Activated CD8-positive, alpha-beta memory T cell treated with anti-CD3 and anti-CD28 coated beads, Interleukin-2, amount 50 U/mL, for 1 hour (primary cell): ENCODE results near the gene ADCY2.

ENCODE experiments used
- DNase-seq: peaks from one replicate; pipeline ENCODE4 v3.0.0-alpha.2; 2020; ENCODE audit errors: extremely low read depth

ADCY2 gene

DNA sequence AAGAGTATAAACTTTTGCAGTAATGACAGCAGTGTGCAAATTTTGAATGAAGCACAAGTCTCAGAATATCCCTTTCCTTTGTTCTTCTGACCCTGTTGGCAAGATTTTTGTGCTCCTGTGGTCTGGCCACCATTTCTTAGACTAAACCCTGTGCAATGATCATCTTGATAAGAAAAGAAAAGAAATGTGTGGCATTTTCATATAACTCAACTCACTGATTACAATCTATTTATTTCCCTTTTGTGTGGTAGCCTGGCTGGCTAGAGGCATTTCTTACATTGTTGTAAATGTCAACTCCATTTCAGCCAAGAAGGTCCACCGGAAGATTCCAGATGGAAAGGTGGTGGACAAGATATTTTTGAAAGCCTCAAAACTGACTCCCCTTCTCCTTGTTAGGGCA, 41.9 kb downstream of the ADCY2 start:
- no peak for DNase-seq

DNA sequence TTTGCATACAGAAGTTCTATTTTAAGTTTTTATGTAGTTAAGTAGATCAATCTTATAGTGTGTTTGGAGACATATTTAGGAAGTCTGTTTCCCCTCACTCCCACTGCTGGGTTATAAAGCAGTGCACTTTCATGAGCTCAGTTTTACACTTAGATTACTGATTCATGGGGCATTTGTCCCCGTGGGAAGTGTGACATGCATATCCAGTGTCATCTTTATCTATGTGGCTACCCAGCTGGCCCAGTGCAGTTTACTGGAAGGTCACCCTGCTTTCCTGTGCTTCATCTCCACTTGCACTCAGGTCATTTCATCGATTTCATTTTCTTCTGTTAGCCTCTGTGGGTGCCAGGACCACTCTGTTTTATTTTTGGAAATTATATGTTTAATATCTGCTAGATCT, 49.1 kb downstream of the ADCY2 start:
- DNase-seq = no peak

DNA sequence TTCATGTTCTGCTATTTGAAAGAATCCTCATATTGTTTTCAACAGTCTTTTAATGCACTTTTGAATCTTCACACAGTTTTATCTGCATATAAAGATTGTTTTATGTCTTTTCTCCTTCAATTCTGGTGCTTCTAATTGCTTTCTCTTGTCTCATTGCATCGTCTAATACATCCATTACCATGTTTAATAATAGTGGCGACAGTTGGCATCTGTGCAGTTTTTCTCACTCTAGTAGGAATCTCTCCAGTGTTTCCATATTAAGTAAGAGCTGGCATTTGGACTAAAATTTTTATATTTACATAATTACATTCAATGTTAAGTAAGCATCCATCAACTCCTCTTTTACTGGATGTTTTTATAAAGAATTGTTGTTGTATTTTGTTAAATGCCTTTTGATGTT, 49.9 kb downstream of the ADCY2 start:
- DNase-seq = no peak

DNA sequence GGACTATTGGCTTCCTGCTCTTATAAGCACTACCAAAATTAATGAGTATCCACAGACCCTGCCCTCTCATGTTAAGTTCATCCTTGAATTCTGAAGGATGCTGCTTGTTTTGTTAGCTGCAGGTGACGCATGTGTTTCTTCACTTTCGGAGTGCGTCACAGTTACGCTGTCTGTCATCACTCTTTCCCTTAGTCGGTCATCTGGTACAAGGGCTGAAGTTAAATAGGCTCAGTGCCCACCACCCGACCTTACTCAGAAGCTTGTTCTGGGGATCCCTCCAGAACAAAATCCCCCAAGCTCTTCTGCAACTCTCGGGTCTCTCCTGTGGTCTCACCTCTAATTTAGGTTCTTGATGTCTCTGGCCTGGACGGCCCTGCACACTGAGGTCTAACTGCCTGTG, 51.0 kb downstream of the ADCY2 start:
- DNase-seq = no peak

DNA sequence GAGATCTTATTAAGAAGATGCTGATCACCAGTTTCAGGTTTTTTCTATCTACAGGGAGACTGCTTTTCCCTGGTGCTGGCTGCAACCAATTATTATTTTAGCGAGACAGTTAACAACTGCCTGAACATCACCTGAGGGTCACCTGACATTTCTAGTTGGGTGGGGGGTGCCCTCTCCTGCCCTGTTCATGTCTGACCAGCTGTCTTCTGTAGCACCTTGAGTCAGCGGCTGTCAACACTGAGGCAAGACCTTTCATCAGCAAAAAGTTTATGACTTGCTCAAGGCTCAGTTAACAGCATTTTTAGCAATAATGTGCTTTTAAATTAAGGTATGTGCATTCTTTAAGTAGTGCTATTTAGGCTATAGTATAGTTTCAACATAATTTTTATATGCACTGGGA, 58.0 kb downstream of the ADCY2 start:
- DNase-seq = no peak

DNA sequence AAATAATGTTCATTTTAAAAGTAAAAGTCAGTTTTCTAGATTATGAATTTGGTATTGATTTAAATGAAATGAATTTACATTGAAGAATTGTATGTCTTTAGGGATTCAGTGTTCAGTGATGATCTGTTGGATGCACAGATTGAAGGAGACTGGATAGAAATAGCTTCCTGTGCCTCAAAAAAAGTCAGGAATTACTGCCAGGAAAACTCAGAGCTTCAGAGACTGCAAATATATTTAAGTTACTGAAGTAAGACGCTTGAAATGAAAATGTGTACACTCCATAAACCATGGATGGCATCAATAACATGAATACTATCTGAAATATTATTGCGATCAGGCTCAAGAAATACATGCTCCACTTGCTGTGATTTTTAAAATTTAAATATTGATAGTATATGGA, 60.3 kb downstream of the ADCY2 start:
- DNase-seq = no peak

DNA sequence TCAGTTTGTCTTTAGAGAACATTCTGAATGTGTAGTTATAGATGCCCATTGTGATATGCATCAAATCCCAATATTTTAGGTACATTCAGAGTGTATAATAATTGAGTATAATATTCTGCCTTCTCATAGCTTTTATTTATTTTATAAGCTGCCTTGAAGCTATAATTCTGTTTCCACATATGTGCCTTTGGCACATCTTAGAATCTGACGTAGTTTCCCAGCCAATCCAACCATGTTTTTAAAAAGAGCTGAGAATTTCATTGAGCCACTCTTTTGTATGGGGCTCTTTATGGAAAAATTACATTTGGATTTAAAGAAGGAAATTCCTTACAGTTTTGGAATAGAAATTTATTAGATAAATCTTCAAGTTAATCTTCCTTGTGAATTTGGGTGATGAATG, 65.4 kb downstream of the ADCY2 start:
- no peak for DNase-seq

DNA sequence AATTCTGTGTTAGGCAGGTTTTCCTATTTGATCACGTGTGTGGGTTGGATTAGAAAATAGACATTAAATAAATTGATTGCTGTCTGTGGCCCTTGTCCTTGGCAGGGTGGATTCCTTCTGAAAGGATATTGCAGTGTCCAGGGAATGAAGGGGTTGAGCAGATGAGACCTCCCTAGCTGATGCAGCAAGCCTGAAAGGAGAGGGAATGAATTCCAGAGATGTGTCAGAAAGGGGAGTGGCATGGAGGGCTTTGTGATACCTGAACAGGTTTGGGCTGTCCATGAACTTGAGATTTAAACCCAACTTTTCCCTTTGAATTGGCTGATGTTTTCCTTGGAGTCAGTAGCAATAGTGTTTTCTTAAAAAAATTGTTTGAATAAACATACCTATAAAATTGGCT, 66.8 kb downstream of the ADCY2 start:
- DNase-seq = no peak

DNA sequence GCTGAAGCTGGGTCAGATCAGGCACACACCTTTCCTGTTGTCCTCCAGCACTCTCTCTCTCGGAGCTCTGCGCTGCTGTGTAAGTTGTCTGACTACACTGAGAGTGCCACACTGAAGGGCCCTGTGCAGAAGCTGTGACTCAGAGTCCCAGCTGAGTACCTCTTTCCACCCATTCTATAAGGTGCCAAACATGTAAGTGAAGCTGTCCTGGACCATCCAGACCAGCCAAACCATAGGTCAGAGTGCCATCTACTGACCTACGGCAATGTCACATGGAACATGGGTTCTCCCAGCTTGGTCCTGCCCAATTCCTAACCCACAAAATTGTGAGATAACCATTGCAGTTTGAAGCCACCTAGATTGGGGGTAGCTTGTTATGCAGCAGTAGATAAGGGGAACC, 68.2 kb downstream of the ADCY2 start:
- no peak for DNase-seq

DNA sequence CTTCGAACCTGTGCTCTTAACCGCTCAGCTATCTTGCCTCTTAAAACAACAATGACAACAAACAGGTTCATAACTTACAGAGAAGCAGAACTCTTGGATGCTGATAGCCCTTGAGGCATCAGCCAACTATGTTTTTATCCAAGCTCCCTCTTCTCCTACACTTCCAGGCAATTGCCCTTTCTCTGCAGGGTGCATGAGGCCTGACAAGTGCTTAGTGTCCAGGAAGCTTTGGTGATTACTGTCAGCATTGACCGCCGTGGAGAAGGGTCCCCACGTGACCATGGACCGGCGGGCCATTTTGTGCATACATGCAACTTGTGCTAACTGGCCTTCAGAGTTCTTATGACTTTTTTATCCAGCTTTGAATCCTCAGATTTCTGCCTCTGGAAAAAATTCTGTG, 71.2 kb downstream of the ADCY2 start:
- DNase-seq = no peak

DNA sequence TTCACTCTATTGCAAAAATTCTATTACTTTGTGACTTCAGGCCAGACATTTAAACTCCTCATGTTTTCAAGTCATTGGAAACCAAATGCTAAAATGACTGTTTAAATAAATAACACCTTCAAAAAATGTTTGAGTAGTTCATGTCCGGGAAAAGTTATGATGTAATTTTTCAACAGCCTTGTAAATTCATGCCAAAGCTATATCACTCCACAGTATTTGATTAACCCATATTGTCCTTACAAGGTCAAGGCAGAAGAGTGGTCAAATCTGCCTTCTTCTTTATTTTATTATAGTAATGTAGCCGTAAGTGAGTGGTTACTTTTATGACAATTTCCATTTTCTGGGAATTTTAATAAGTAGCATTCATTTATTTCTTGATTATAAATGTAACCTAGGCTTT, 72.8 kb downstream of the ADCY2 start:
- no peak for DNase-seq

DNA sequence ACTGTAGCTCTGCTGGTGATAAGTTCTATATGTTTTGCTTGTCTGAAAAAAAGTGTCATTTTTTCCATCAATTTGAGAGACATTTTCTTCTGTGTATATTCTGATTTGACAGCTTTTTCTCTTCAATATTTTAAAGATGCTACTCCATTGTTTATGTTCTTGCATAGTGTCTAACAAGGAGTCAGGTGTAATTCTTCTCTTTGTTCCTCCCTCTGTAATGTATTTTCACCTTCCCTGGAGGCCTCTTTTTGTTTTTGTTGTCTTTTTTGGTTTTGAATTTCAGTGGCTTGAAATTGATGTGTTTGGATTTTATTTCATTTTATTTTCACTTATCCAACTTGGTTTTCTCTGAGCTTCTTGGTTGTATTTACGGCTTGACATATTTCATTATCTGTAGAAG, 75.8 kb downstream of the ADCY2 start:
- no peak for DNase-seq

DNA sequence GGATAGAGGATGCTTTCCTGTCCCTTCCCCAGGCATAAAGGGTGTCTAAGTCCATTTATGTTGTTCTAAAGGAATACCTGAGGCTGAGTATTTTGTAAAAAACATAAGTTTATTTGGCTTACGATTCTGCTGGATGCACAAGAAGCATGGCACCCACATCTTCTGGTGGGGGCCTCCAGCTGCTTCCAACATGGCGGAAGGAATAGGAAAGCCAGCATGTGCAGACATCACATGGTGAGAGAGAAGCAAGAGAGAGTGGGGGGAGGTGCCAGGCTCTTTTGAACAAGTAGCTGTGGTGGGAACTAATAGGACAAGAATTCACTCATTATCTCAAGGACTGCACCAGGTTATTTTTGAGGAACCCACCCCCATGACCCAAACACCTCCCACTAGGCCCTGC, 77.2 kb downstream of the ADCY2 start:
- DNase-seq = no peak

DNA sequence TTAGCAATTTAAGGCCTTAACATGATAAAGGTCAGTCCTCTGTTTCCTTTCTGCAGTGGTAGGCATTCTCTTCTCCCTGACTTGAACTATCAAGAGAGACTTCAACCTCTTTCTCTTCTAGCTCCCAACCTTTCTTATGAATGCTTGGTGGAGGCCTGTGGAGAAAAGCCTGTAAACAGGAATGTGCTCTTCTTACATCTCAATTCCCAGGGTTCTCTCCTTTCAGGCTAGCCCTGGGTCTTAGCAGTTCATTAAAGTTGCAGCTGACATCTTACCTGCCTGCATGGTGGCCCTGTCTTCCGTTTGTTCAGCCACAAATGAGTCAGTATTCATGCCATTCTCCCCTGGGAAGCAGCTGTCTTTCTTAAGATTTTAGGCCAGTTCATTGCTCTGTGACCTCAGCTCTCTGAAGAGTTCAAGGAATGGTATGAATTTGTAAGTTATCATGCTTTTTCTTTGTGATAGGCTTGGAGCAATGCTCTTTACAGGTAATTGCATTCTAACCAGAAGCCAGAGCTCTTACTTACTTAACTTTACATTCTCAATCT, 77.8 kb downstream of the ADCY2 start:
- no peak for DNase-seq

DNA sequence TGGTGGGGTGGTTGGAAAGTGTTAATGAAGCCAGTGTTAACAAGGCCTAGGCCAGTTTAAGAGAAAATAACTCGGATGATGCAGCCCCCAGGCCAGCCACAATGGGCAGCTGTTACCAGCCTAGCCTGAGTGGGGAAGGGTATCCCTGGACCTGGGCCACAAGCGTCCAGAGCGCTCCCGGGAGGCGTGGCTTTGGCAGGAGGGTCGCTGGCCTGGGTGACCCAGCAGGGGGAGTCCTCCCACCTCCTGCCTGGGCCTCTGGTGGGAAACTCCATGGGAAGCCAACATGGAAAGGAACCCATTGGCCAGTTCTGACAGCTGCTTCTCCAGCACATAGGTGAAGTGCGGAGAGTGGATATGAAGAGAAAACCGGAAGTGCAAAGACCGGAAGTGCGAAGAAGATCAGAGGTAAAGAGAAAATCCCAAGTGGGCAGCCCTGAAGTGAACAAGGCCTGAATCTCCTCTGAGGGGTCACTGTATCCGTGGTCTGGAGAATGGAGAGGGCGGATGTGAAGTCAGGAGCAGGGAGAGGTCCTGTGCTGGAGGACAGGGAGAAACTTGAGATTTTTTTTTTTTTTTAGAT, 79.0 kb downstream of the ADCY2 start:
- no peak for DNase-seq

DNA sequence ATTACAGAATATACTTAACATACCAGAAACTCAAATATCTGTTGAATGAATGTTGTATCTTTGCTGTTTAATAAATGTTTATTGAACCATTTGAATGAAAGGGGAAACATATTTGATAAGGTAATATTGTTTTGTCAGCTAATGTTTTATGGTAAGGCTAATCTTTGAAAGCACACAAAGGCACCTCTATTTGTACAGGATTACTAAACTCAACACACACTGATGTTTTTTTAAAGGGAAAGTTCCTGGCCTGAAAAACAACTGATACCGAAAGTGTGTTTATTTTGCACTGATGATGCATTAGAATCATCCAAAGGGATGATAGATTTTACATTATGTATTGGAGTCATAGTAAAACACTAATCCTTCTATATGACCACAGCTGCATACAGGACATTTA, 82.5 kb downstream of the ADCY2 start:
- no peak for DNase-seq

DNA sequence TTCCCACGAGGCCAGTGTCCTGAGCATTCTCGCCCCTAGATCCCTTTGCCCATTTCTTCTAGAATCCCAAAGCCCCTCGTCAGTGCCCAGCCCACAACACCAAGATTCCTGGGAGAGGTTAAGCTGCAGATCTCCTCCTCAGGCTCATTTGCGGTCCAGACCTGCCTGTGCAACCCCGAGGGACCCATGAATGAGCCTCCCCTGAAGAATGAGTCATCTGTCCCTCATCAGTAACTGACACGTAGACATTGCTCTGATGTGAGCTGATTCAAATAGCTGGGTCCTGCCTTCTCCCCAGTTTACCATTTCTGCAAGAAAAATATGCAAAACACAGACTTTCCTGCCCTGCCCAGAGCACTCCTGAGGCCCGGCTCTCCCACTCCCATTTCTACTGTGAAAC, 92.8 kb downstream of the ADCY2 start:
- DNase-seq = no peak

DNA sequence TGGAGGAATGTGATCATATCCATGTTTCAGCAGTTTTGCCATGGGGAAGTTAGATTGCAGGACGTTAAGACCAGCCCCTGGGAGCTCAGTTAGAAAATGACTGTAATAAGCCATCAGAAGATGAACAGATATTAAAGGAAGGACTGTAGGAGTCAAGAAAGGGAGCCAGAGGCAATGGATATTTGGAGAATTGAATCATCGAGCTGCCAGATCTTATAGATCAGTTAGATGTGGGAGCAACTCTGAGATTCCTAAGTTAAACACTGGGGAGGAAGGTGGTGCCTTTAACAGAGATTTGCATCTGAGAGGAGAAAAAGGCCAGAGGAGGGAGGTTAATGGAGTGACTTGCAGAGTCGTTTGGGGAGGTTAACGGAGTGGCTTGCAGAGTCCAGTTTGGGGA, 96.4 kb downstream of the ADCY2 start:
- no peak for DNase-seq

DNA sequence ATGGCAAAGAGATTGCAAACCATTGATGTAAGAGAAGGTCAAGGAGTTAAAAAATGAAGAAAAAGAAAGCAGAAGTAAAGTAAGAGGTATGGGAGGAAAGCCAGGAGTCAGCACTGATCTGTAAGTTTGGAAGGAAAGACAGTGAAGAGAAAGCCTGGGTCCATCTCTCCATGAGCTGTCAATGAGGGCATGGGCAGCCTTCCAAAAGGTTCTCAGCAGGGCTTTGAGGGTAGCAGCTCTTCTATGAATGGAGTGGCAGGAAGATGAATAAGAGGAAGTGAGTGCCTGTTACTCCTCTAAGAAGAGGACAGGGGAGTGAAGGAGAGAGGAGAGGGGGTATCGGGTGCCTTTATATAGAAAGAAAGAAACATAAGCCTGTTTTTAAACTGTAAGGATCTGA, 97.1 kb downstream of the ADCY2 start:
- no peak for DNase-seq

DNA sequence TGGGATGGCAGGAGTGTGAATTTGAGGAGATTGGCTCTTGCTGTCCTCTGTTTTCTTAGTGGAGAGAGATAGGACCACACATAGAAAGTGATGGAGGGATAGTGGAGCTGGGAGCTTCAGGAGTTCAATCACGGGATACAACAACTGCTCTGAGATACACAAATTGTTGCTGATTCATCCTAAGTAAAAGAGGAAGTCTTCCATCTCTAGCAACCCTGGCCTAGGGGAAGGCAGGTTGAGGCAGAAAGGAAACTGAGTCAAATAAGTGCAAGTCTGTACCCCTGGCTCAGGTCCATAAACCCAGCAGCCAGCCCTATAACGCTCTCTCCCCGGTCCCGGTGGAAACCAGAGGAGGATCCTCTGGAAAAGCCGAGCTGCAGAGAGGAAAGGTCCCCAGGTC, 97.7 kb downstream of the ADCY2 start:
- DNase-seq = no peak

DNA sequence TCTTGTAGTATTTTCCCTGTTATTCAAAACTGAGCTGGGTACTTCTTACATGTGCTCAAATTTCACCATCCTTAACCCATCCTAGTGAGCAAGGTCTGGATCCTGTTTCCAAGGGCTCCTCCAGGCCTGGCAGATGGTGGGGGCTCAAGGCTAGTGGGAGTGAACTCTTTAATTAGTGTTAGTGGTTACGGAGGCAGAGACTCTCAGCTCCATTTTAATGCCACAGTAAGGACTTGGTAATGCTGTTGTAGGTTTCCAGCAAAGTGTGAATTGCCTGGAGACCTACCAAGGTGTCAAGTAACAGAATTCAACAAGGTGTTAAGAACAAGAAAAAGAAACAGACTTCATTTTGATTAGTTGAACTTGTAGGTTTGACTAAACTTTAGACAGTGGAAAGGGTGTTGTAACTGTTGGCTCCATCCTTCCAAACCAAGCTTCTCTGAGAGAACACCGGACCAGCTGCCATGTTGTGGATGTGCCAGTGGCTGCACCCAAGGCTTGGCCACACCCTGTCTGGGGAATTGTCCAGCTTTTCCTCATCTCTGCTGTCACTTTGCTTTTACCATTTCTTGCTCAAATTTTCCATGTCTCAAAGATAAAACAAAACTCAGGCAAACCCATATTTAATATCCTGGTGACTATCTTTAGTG, 98.7 kb downstream of the ADCY2 start:
- no peak for DNase-seq

DNA sequence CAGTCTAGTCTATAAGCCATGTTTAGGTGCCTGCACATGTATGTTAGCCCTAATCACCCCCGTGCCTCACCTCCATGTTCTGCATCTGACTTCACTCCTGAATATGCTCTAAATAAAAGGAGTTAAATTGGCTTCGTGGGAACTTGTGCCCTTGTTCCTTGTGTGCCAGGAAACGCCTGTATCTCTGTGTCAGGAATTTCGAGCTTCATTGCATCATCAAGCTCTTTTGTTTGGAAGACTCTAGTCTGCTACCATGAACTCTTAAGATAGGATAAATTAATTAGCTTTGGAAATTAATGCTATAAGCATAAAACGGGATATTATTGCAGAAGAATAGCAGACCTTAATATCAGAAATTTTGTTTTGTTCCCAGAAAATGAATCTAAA, 99.2 kb downstream of the ADCY2 start:
- DNase-seq = no peak

DNA sequence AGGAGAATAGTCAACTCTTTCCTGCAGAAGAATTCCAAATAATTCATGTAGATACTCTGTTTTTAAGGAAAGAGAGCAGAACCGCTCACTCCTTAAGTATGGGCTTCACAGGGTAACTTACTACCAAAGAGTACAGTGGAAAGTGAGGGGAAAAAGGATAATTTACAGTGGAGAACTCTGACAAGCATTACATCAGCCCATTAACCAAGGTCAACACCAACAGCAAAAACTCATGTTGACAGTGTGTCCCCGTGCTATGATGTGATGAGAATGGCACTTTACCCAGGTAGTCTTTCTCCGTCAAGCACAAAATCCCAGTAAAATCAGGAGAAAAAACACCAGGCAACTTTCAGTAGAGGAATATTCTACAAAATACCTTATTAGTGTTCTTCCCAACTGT, 104.3 kb downstream of the ADCY2 start:
- DNase-seq = no peak

DNA sequence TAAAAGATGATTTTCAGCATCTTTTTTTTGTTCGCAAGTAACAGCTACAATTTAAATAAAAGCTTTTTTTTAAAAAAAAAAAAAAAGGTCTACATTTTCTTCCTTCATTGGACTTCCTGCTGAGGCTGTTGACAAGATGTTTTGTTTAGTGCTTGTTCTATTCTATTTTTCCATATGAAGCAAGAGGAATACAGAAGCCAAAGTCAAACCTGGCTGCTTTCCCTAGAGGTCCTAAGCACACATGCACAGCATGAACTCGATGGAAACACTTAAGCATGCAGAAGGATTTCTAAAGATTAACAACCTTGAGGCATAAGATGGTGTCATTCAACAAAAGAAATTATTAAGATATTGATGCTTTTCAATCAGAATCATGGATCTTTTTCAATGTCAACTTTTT, 105.1 kb downstream of the ADCY2 start:
- DNase-seq = no peak
